HG02798 (cell line): ENCODE results near the gene MAML3.

Experiments used
- ATAC-seq: cut with Tn5 transposase; IDR thresholded peaks from one replicate; pipeline ENCODE4 v1.9.1; 2021; ENCODE audit warnings: mild to moderate bottlenecking; ENCODE audit not compliant: unreplicated experiment, poor library complexity

Gene MAML3

DNA sequence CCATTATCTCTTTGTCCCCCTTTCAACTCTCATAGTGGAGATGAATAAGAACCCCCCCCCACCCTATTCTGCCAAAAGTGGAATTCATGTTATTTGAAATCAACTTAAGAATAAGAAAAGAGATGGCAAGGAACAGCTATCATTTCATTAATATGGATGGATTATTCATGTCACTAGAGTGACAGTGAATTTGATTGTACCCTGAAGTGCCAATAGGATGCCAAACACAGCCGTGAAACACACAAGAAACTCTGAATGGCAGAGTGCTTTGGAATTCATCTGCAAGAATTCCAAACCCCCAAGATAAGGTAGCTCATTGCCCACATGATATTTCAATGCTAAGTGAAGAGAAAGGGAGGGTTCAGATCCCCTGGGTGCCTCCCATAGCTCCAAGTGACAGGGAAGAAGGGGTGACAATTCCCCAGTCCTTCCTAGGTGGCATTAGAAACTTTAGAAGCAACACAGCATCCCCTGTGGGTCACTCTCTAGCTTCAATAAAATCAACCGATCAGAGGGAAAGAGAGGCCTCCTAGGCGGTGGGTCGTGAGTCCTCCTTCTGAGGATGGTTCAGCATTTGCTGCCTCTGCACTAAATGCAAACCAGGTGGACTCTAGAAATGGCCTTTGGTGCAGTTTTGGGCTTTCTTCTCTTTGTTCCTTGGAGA, 404.0 kb downstream of the MAML3 start:
- no peak for ATAC-seq

DNA sequence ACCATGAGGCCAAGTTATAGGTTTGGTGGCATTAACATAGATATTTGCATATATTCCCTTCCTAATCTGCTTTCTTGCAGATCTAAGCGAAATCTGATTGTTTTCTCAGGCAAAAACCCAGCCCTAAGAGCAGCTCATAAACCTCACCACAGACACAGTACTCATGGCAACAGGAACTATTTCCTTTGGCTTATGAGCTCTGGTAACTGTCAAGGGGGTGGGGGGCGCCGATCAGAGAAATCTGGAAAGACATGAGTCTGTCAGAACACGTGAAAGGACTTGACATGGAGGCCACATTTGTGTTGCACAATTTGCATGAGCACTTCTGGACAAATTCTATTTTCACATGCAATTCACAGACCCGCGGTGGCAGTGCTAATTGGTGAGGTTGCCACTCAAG, 404.6 kb downstream of the MAML3 start:
- no peak for ATAC-seq

DNA sequence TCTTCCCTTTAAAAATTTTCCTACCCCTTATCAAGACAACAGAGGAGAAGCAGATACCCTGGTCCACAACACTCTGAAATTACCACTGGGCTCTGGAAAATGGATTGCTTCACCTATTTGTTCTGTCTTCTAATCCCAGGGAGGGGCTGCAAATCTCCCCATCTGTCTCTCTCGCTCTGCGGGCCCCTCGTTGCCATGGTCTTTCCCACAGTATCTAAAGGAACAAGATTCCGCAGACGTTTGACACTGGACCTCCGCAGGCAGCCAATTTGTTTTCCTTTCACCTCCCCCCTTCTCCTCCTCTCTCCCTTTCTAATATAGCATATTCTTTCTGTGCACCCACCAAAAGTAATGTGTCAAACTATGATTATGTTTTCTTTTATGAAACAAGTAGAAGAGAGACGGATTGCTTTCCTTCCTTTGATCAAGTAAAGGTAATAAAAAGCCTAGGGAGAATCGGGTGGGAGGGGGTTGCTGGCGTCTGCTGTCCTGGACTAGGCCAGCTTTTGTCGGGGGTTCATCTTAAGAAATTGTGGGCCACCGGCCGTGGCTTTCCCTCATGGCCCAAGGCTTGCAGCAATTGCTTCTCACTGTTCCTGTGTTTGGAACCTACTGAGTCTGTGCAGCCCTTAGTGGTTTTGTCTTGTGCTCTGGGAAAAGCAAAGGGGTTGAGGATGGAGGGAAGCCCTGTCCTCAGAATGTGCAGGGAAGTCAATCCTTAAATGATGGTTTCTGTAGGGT, 407.4 kb downstream of the MAML3 start:
- ATAC-seq, result no peak

DNA sequence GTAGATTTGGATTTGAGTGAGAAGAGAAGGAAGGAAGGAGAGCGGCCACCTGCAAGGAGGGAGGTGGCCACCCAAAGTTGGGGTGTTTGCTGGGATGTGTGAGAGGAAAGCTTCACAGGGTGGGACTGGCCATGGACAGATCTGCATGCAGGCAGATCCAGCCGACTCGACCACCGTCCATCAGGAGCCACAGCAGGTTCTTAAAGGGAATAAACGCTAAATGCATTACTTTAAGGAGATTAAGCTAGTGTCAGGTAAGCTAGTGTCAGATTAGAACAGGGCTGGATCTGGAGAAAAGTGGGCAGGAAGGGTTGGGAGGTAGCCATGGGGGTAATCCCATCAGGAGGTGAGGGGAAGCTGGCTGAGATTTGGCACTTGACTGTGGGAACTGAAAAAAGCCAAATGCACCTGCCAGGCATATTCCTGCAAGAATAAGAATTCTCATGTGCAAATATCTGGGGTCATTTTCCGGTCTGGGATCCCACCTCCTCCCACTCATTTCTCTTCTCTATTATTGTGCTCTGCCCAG, 408.8 kb downstream of the MAML3 start:
- ATAC-seq, result no peak

DNA sequence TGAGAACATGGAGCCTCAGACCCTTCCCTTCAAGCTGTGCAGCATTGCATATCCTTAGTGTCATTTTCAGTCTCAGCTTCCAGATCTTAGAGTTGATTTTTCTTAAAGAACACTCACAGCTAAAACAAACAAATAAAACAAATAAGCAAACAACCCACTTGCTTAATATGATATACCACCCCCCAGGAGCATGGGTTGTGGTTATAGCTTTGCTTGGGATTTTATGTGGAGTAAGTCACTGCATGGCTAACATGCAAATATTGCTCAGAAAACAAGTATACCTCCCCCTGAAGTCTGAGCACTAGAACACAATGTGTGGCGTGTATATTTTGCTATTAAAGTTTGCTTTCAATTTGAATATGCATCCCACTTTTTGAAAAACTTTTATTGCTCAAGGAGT, 409.8 kb downstream of the MAML3 start:
- ATAC-seq, result no peak

DNA sequence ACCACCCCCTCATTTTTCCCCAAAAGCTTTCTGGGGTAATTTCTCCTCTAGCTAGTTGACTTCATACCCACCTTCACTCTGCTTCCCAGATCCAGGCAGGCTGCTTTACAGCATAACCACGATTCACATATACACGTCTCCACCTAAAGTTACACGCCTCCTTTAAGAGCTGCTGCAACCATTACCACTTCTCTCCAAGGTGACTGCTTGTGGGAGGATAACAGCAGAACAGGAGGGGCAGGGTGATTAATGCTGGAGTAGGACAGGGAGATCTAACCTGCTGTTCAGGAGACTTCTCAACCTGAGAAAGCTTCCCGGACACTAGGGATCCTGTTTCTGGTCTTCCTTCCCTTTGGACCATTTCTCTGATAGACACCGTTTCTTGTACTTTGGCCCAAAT, 411.0 kb downstream of the MAML3 start:
- ATAC-seq, result no peak

DNA sequence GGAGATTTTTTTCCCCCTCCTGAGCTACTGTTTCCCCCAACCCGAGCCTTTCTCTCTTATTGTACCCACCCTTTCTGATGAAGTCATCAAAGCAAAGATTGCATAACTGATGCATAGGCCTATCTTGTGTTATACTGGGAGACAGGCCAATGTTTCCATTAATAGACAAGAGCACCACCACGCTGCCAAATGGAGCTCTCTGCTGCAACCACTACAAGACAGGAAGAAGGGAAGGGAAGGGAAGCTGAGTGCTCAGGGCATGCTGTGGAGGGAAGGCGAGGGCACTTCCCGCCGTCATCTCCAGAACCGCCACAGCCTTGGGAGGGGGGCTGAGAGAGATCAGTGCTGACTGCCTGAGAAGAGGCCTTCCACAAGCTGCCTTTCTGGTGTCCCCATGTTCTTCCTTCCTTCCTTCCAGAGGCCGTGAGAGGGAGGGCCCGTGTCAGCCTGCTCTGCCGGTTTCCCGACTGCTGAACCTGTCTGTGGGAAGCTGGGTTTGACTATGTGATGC, 413.4 kb downstream of the MAML3 start:
- ATAC-seq, result no peak

DNA sequence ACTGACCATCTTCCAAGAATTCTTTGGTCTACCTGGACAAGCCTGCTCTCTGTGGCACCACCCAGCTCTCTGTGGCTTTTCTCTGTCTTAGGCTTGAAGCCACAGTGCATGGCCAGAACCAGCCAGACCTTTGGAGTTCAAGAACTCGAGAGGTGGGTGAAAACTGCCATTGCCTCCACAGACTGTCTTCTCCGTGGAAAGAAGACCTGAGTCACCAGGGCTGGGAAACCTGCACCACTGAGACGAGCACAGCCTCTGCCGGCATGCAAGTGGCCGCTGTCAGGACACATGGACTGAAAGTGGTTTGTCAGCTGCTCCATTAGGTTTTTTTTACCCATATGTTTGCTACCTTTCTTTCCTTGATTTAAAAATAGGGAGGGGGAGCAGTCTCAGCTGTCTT, 413.9 kb downstream of the MAML3 start:
- no peak for ATAC-seq

DNA sequence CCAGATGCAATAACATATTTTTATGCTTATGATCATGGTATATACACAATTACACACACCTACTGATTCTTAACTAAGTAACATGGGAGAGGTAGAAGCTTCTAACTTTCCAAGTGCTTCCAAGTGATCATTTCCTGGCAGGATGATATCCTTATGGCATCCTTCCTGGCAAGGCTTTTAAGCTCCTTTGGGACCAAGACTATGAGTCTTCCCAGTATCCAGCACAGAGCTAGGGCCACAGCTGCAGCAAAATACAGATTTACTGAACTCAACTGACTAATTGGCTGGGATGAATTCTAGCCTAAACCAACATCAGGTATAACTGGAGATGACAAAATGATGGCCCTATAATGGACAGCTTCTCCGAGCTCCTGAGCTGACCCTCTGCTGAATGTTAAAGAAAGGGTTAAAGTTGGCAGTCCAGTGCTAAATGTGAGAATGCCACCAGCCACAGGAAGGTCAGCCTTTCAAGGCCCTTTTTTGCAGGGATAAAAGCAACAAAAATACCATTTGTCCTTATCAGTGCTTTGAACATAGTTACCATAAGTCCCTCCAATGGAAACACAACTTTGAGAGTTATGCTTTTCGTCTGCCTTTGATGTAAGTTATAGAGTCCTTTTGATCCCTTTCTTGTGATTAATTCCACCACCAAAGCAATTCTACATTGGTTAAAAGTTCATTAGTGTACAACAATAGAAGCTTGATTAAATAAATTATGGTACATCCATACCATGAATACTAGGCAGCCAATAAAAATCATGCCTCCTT, 415.0 kb downstream of the MAML3 start:
- no peak for ATAC-seq

DNA sequence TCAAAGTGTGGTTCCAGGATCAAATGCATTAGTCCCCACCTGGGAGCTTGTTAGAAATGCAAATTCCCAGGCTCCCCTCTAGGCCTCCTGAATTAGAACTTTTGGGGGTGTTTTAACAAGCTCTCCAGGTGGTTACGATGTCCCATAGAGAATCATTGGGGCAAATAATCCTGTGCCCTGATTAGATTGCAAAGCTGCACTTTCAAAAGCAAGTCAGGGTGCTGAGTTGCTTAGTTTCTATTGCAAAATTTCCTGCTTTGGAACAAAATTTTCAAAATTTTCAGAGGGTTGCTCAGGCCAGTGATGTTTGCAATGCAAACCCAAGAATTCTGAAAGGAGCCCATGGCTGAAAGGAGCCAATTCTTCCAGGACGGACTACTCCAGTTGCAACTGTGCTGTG, 417.3 kb downstream of the MAML3 start:
- no peak for ATAC-seq

DNA sequence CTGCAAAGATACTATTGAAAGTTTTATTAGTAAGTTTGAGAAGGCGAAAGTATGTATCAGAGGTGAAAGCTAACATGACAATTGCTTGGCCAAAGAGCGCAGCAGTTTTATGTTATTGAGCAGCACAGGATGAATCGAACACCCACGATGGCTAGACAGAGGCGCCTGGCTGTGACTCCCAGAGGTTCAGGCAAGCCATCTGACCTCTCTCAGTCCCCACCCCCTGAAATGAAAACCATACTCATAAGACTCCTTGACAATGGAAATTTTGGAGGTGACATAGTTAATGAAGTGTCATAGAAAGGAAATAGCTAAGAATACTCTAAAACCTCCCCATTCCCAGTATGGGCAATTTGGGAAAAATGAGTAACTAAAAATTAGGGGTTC, 417.7 kb downstream of the MAML3 start:
- ATAC-seq, result no peak

DNA sequence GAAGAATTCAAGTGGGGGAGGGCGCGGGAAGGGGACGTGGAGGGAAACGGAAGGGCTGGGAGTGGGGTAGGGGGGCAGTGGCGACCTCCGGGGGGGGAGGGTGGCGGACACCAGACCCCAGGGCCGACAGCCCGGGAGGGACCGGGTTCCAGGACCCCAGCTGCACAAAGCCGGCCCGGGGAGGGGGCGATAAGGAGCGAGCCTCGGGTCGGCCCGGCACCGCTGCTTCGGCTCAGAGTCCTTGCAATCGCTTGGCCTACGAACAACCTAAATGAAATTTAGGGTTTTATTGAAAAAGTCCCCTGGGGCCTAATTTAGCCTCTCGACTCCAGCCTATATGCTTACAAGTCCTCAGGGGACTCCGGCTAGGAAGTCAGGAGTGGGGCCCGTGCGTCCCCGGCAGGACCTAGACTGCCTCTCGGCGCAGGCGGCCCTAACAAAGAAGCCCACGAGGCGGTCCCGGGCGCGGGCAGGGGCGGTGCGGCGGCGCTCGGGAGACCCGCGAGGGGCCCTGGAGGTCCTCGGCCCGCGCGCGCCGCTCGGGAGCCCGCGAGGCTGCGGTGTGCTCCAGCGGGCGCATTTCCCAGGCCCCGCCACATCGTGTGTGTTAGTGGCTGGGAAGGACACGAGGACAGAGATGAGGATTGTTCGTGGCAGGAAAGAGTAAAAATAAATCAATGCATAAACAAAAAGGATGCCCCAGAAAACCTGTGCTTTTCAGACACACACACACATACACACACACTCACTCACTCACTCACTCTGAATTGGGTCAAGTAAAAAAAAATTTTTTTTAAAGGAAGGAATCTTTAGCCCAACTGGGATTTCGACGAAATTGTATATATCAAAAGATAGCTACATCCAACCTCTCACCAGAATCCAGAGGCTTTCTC, 418.4 kb downstream of the MAML3 start:
- no peak for ATAC-seq

DNA sequence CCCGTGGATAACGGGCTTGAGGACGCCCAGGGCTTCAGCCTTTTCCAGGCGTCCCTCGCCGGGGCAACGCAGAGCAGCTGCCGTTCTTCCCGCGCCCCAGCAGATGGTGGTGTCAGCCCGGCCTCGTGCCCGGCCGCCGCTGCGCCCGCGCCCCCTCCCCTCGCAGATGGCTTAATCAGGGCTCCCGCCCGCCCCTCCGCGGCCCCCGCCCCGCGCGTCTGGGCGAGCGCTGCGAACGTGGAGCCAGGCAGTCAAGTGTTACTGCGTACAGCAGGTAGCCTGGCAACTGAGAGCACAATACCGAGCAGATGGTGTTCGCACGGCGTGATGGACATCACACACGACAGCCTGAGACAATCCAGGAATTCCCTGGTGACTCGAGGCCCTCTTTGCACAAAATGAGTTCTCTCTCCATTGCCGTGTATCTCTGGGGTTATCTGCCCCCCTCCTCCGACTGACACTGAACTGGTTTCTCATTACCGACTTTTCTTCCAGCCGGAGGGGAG, 419.1 kb downstream of the MAML3 start:
- no peak for ATAC-seq

DNA sequence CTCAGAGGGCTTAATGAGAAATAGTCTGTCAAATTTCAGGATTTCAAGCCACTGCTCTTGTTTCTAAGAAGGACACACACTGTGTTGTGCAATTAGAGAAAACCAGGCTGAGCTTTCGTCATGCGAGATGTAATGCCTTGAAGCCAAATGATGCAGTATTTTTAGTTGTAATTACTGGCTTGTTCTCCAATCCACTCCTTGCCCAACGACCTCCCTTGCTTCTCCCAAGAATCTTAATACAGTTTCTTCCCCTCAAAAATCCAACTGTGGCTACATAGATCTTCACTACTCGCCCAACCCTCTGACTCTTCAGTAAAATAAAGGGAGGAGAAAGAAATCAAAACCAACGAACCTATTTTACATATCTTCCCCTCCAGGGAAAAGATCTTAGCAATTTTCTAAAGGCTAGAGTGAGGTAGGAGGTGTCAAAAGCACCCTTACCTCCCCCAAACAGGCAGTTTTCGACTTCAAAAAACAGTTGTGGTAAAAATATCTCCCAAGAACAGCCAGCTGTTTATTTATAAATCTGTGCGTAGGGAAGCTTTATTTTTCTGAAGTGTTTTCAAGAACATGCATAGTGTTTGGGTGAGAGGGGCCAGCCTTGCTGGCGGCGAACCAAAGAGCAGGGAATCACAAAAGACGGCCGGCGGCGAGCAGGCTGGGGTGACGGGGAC, 419.6 kb downstream of the MAML3 start:
- ATAC-seq, result no peak

DNA sequence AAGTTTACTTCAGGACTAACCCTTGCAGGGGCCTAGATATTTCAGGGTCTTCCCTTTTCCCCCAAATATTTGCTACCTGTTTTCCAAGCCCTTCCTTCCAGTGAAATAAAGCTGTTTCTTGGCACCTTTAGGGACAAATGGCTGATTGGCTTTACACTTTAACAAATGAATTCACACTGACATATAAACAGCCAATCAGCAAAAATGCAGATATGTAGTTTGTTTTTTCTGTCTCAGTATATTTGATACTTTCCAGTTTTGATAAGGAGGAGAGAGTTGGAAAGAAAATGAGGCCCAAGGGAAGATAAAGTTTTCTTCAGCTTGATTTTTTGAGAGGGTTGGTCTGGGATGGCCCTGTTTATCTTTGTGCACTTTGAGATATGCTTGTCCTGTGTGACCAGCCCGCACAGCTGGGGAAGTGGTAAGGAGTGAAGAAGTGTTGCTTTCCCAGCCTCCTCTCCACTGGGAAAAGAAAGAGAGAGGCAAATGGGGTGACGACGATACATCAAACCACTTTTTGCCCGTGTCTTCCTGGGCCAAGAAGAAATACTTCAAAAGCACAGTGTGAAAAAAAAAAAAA, 420.9 kb downstream of the MAML3 start:
- ATAC-seq, result no peak

DNA sequence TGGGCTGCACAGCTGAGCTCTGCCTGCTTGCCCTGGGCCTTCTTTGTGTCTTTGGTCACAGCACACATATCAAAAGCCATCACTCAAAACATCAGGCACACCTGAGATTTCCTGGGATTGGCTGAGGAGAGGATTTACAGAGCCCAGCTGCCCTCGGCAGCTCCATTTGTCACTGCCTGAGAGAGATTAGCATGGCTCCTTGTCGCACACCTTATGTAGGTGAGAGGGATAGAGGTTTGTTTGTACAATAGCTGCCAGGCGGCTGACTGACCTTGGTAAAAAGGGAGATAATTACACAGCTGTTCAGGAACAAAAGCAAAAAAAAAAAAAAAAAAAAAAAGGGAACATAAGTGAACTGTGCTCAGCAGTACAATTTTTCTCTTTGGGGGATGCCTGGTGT, 425.1 kb downstream of the MAML3 start:
- ATAC-seq, result no peak

DNA sequence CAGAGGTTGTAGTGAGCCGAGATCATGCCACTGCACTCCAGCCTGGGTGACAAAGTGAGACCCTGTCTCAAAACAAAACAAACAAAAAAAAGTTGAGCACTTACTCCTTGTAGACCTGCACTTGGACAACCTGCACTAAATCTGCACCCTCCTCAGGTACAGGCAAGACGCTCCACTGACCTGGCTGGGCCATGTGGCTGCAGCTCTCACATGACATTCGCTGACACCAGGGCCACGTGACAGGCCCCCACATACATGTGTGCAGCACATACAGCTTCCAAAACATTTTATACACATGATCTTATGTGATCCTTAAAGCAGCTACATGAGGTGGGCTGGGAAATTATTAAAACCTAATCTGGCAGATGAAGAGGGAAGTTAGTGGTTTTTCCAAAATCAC, 425.8 kb downstream of the MAML3 start:
- no peak for ATAC-seq

DNA sequence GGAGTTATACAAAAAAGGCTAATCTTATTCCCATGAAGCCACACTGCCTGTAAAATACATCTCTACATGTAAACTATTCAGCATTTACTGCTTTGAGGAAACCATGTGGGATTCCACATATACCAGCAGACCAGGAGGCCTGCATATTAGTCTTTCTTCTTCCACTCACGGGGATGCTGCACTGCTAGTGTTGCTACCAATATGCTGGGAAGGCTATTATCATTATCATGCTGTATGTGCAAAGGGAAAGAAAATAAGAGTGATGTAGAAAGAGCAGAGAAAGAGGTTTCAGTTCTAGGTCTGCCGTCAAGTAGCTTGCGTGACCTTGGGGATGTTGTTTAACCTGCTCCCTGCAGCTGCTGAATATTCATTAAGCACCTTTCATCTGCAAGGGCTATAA, 427.4 kb downstream of the MAML3 start:
- ATAC-seq, result no peak

DNA sequence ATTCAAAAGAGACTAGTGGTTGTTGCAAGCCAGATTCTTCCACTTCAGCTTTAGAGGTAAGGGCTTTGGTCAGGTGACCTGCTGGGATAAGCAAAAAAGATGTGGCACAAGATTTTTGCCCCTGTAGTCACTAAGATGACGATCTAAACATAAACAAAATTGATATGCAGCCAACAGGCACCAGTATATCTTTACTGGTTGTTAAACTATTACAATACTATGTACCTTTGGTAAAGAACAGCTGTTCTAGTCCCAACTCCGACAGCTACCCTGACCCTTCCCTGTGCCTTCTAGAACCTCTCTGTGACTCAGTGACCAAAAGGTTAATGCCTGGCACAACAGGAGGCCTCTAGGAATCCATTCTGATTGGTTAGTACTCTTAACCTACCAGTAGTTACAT, 428.7 kb downstream of the MAML3 start:
- ATAC-seq, result no peak
